SK-N-SH (cell line): ENCODE measurements around the gene ZNF747. TPM values are rescaled to one million over a fixed set of nuclear protein-coding genes. Genes with fewer than 3 reads are reported as not detected.

Experiments
- CTCF ChIA-PET: fragments of 300-600, 350-600 bp; formaldehyde crosslinking; extraction: SDS; loops from one replicate; lab custom pipeline; 2021; lab: Yijun Ruan, JAX
- POLR2A ChIA-PET: fragments of 350-600 bp; sonication (Branson Sonifier 250); formaldehyde crosslinking; extraction: SDS; loops from one replicate; lab custom pipeline; 2020; ENCODE audit warnings: antibody characterized with exemption, inconsistent platforms; lab: Yijun Ruan, JAX
- DNase-seq: peaks from one replicate; pipeline ENCODE4 v3.0.0; 2012
- H2AFZ ChIP-seq: fragments of 200-600 bp; sonication (generic); 2 replicates; pipeline ENCODE4 v1.8.1; 2016; ENCODE audit warnings: antibody characterized with exemption, mild to moderate bottlenecking, low read depth
- H3F3A ChIP-seq: fragments of 200-600 bp; sonication (generic); replicated peaks from 2 replicates; pipeline ENCODE3; 2016; ENCODE audit warnings: antibody characterized with exemption, mild to moderate bottlenecking; ENCODE audit not compliant: insufficient read depth
- H3K27ac ChIP-seq, 2 experiments: fragments of 200-500 bp in 1 of 2; fragments of 200-600 bp in 1 of 2; sonication (Bioruptor generic) in 1 of 2; sonication (generic), shearing (Covaris generic) in 1 of 2; 2 replicates each; pipeline versions ENCODE4 v1.5.1 to v1.6.1; 2014 to 2016; ENCODE audit warnings: low read depth in 2 of 2, inconsistent platforms in 1 of 2, low read length in 1 of 2, mild to moderate bottlenecking in 1 of 2, mixed read lengths in 1 of 2
- H3K27me3 ChIP-seq: fragments of 200-600 bp; sonication (generic), shearing (Covaris generic); 2 replicates; pipeline ENCODE4 v1.6.1; 2016; ENCODE audit warnings: mixed run types; ENCODE audit not compliant: insufficient read depth
- H3K36me3 ChIP-seq, 2 experiments: fragments of 200-500 bp in 1 of 2; fragments of 200-600 bp in 1 of 2; sonication (Bioruptor generic) in 1 of 2; sonication (generic) in 1 of 2; replicated peaks in 1 of 2; 2 replicates each; pipeline versions ENCODE3 to v1.5.1; 2014 to 2016; ENCODE audit warnings: low read length in 1 of 2, mild to moderate bottlenecking in 1 of 2; ENCODE audit not compliant: insufficient read depth in 2 of 2, control insufficient read depth in 1 of 2
- H3K4me1 ChIP-seq, 2 experiments: fragments of 200-500 bp in 1 of 2; fragments of 200-600 bp in 1 of 2; sonication (Bioruptor generic) in 1 of 2; sonication (generic), shearing (Covaris generic) in 1 of 2; 2 replicates each; pipeline versions ENCODE4 v1.5.1 to v1.6.1; 2014 to 2016; ENCODE audit warnings: low read depth in 1 of 2, low read length in 1 of 2, mixed run types in 1 of 2; ENCODE audit not compliant: insufficient read depth in 2 of 2, control insufficient read depth in 1 of 2
- H3K4me2 ChIP-seq: fragments of 200-600 bp; sonication (generic), shearing (Covaris generic); 2 replicates; pipeline ENCODE4 v1.6.1; 2017; ENCODE audit warnings: mixed run types
- H3K4me3 ChIP-seq, 2 experiments: fragments of 200-500 bp in 1 of 2; fragments of 200-600 bp in 1 of 2; sonication (Bioruptor generic) in 1 of 2; sonication (generic), shearing (Covaris generic) in 1 of 2; 2 replicates each; pipeline versions ENCODE4 v1.5.1 to v1.8.1; 2014 to 2016; ENCODE audit warnings: low read depth in 2 of 2, inconsistent platforms in 1 of 2, low read length in 1 of 2, mild to moderate bottlenecking in 1 of 2, mixed read lengths in 1 of 2, moderate library complexity in 1 of 2
- H3K79me2 ChIP-seq: fragments of 200-600 bp; sonication (generic); 2 replicates; pipeline ENCODE4 v1.8.1; 2017; ENCODE audit warnings: mild to moderate bottlenecking; ENCODE audit not compliant: insufficient read depth
- H3K9ac ChIP-seq: fragments of 200-600 bp; sonication (generic); 2 replicates; pipeline ENCODE4 v1.6.1; 2017; ENCODE audit warnings: mixed run types
- H3K9me2 ChIP-seq: fragments of 200-600 bp; sonication (generic); 2 replicates; pipeline ENCODE4 v1.6.1; 2017; ENCODE audit warnings: mixed run types
- H3K9me3 ChIP-seq: fragments of 200-600 bp; sonication (generic); 2 replicates; pipeline ENCODE4 v1.6.1; 2017; ENCODE audit warnings: mixed run types, mild to moderate bottlenecking, moderate library complexity
- H4K20me1 ChIP-seq: fragments of 200-600 bp; sonication (generic); 2 replicates; pipeline ENCODE4 v1.6.1; 2017; ENCODE audit warnings: mild to moderate bottlenecking, mixed run types; ENCODE audit not compliant: insufficient read depth
- CHD2 ChIP-seq: fragments of 150-350 bp; IDR thresholded peaks from 2 replicates; pipeline ENCODE4 v1.6.1; 2018; ENCODE audit warnings: low read length; ENCODE audit not compliant: partially characterized antibody
- ELF1 ChIP-seq: IDR thresholded peaks from 2 replicates; pipeline ENCODE4 v1.4.0; 2012
- EZH2phosphoT487 ChIP-seq: fragments of 200-600 bp; sonication (generic); IDR thresholded peaks from 2 replicates; pipeline ENCODE4 v1.6.1; 2017; ENCODE audit warnings: low read depth, mixed run types, mild to moderate bottlenecking, antibody characterized with exemption, moderate library complexity, borderline replicate concordance
- FOXJ3 ChIP-seq: sonication (generic); formaldehyde crosslinking; IDR thresholded peaks from 2 replicates; pipeline ENCODE4 v1.5.1; 2020; ENCODE audit warnings: mild to moderate bottlenecking, missing genetic modification reagents
- JUND ChIP-seq: IDR thresholded peaks from 2 replicates; pipeline ENCODE4 v1.4.0; 2012
- NFIC ChIP-seq: IDR thresholded peaks from 2 replicates; pipeline ENCODE4 v1.4.0; 2012; ENCODE audit warnings: borderline replicate concordance
- POLR2AphosphoS5 ChIP-seq: IDR thresholded peaks from 2 replicates; pipeline ENCODE4 v1.6.1; 2012; ENCODE audit warnings: low read depth, low read length
- RAD21 ChIP-seq: IDR thresholded peaks from 2 replicates; pipeline ENCODE4 v1.6.1; 2012; ENCODE audit warnings: mild to moderate bottlenecking, low read length
- RCOR1 ChIP-seq: fragments of 150-350 bp; IDR thresholded peaks from 2 replicates; pipeline ENCODE4 v1.6.1; 2017; ENCODE audit warnings: antibody characterized with exemption, low read length
- RFX5 ChIP-seq: IDR thresholded peaks from 2 replicates; pipeline ENCODE4 v1.6.1; 2012; ENCODE audit warnings: mild to moderate bottlenecking, improper control_type of control experiment, low read length
- RXRA ChIP-seq: IDR thresholded peaks from 2 replicates; pipeline ENCODE4 v1.4.0; 2012; ENCODE audit warnings: low read depth, mild to moderate bottlenecking, borderline replicate concordance
- TAF1 ChIP-seq: IDR thresholded peaks from 2 replicates; pipeline ENCODE4 v1.6.1; 2012; ENCODE audit warnings: low read depth, mild to moderate bottlenecking, low read length, moderate library complexity, borderline replicate concordance
- TEAD4 ChIP-seq: IDR thresholded peaks from 2 replicates; pipeline ENCODE4 v1.4.0; 2012; ENCODE audit warnings: mild to moderate bottlenecking, borderline replicate concordance; ENCODE audit not compliant: insufficient read depth
- YY1 ChIP-seq: IDR thresholded peaks from 2 replicates; pipeline ENCODE4 v1.4.0; 2012; ENCODE audit warnings: low read depth, mild to moderate bottlenecking
- WGBS: methylation state at CpG from one replicate; pipeline ENCODE4 v1.1.6; 2017; ENCODE audit warnings: low lambda C conversion rate; 5-methylcytosine and 5-hydroxymethylcytosine counted together
- polyA plus RNA-seq, 3 experiments: library from polyadenylated mRNA; depleted of rRNA; stranded (reverse); fragments of >200 nt; gene quantifications; 2 replicates each; pipeline ENCODE4 v1.2.3, GENCODE V29; 2012
- TF ChIP-seq, protein P1 (sequence below): IDR thresholded peaks from 2 replicates; pipeline ENCODE4 v1.4.0; 2012; ENCODE audit warnings: low read depth
- TF ChIP-seq, protein P2 (sequence below): IDR thresholded peaks from 2 replicates; pipeline ENCODE4 v1.4.0; 2012; ENCODE audit warnings: low read depth, borderline replicate concordance
- TF ChIP-seq, protein P3 (sequence below): IDR thresholded peaks from 2 replicates; pipeline ENCODE4; 2012
- TF ChIP-seq, protein P4 (sequence below): fragments of 150-350 bp; IDR thresholded peaks from 2 replicates; pipeline ENCODE4 v1.6.1; 2016; ENCODE audit warnings: mild to moderate bottlenecking, low read depth, low read length

The ZNF747 gene
- polyA plus RNA-seq, 1 of the 3 experiments (the other 2 are of a cell fraction), result 5.8 TPM

DNA sequence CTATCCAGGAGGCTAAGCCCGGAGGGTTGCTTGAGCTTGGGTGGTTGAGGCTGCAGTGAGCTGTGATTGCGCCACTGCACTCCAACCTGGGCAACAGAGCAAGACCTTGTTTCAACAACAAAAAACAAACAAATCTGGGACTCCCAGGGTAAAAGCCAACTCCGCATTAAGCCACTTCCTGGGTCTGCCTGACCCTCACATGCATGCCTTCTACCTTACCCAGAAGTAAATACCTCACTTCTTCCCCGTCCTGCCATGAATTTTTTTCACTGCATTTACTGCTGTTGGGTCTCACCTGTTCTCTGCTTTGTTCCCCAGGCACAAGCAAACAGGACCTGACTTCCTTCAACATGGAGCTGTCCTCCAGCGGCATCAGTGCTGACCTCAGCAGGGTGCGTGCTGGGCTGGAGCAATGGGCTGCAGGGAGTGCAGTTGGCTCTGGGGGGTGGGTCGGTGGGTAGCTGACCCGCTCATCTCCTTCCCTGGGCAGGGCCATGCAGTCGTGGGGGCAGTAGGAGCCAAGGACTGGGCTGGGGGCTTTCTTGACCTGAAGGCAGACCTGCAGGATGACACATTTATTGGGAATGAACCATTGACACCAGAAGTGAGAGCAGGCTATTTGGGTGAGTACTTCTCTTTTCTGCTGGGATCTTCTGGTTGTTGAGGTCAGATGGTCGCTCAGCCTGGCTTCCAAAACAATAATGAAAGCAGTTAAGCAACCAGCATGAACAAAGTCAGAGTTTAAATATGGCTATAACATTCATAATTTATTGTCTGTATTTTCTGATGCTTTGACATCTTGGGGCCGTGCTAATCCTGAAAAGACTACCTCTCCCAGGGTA lies 45.7 kb downstream of the ZNF747 start:
- 65% methylated on average over 11 of the region's 11 CpGs for WGBS
- H3K9me2 ChIP-seq, result no peaks in the 10 kb centered on the region
- CTCF ChIA-PET, result interaction anchor here (1.5 kb wide), 1 partner anchor 40 kb away, joined by 3 read pairs; no protein-coding TSS in a partner anchor
- no peaks in the 10 kb centered on the region for H4K20me1 ChIP-seq
- no peaks in the 10 kb centered on the region for H3K9me3 ChIP-seq
- no peaks in the 10 kb centered on the region for H3K27me3 ChIP-seq
- POLR2A ChIA-PET, result no interaction called here
- TF ChIP-seq TEAD4 (no peak), FOXJ3 (CRISPR knock-in tag) (no peak), RCOR1 (no peak), RXRA (no peak), POLR2AphosphoS5 (no peak), JUND (no peak), ELF1 (no peak), RAD21 (no peak), RFX5 (no peak), TAF1 (no peak), NFIC (no peak), EZH2phosphoT487 (no peak), CHD2 (no peak), YY1 (no peak)
- TF ChIP-seq, protein P1, sequence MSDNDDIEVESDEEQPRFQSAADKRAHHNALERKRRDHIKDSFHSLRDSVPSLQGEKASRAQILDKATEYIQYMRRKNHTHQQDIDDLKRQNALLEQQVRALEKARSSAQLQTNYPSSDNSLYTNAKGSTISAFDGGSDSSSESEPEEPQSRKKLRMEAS, result no peak
- TF ChIP-seq, protein P2, sequence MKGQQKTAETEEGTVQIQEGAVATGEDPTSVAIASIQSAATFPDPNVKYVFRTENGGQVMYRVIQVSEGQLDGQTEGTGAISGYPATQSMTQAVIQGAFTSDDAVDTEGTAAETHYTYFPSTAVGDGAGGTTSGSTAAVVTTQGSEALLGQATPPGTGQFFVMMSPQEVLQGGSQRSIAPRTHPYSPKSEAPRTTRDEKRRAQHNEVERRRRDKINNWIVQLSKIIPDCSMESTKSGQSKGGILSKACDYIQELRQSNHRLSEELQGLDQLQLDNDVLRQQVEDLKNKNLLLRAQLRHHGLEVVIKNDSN, result no peak
- TF ChIP-seq, protein P3, sequence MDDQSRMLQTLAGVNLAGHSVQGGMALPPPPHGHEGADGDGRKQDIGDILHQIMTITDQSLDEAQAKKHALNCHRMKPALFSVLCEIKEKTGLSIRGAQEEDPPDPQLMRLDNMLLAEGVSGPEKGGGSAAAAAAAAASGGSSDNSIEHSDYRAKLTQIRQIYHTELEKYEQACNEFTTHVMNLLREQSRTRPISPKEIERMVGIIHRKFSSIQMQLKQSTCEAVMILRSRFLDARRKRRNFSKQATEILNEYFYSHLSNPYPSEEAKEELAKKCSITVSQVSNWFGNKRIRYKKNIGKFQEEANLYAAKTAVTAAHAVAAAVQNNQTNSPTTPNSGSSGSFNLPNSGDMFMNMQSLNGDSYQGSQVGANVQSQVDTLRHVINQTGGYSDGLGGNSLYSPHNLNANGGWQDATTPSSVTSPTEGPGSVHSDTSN, result no peak
- TF ChIP-seq, protein P4, sequence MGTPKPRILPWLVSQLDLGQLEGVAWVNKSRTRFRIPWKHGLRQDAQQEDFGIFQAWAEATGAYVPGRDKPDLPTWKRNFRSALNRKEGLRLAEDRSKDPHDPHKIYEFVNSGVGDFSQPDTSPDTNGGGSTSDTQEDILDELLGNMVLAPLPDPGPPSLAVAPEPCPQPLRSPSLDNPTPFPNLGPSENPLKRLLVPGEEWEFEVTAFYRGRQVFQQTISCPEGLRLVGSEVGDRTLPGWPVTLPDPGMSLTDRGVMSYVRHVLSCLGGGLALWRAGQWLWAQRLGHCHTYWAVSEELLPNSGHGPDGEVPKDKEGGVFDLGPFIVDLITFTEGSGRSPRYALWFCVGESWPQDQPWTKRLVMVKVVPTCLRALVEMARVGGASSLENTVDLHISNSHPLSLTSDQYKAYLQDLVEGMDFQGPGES, result no peak
- TF ChIP-seq, all 33 proteins: peak for 0
- peaks cover 2% of the 10 kb centered on the region for H3F3A ChIP-seq
- no peaks in the 10 kb centered on the region for H3K36me3 ChIP-seq
- no peaks in the 10 kb centered on the region for H3K79me2 ChIP-seq
- no peak overlapping the region for H3K4me3 ChIP-seq
- DNase-seq, result no peak
- H2AFZ ChIP-seq, result no peak overlapping the region
- no peak overlapping the region for H3K4me2 ChIP-seq
- H3K9ac ChIP-seq, result no peak overlapping the region
- no peaks in the 10 kb centered on the region for H3K4me1 ChIP-seq
- no peak overlapping the region for H3K27ac ChIP-seq
